HG03175 (cell line): ENCODE measurements around the gene SPRY1.

Experiments used
- ATAC-seq: cut with Tn5 transposase; IDR thresholded peaks from one replicate; pipeline ENCODE4 v1.9.1; 2021; ENCODE audit warnings: mild to moderate bottlenecking, moderate library complexity; ENCODE audit not compliant: unreplicated experiment

Gene SPRY1

DNA sequence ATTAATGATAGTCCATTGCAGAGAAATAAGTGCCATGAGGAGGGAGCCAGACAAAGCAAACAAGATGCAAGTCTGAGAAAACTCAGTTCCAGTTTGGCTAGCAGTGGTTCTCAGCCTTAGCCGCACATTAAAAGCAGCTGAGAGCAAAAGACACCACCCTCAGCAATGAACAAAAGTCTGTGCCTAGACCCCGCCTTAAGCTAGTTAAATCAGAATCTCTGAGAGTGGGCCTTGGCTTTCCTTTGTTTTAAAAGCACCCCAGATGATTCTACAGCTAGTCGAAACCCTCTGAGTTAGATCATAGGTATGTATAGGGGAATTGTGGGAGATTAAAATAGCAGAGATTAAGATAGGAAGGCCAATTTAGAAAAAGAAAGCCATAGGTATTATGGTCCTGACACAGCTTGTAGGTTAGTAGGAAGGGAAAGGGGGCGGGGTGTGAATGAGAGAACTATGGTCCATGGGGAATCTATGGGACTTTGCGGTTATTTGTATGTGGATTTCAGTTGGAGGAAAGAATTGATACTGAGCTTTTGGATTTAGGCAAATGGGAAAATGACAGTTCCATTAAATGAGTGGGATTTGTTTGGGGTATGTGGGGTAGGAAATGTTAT, 12.0 kb downstream of the SPRY1 start:
- no peak for ATAC-seq

DNA sequence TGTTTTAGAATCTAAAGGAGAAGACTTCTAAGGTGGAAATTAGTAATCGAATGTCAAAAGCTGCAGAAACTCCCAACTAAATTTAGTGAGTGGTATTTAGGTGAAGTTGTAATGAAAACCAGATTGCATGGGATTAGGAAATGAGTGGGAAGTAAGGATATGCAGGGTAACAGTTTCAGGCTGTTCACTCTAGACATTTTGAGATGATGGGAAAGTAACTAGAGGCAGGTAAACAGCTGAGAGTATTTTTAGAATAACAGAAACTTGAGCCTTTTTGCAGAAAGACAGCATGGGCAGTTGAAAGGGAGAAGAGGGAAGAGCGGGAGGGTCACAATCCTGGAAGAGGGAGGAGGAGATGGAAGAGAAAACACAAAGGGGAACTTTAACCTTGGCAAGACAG, 12.7 kb downstream of the SPRY1 start:
- ATAC-seq = no peak

DNA sequence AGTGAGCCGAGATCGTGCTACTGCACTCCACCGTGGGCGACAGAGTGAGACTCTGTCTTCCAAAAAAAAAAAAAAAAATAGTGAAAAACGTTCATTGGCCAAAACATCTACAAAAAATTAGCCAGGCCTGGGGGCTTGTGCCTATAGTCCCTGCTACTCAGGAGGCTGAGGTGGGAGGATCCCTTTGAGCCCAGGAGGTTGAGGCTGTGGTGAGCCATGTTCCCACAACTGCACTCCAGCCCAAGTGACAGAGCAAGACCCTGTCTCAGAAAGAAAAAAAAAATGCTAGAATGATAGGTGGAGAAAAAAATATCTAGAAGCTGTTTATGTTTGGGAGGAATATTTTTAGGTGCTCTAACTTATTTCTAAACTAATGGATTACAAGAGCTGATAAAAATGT, 14.9 kb downstream of the SPRY1 start:
- ATAC-seq = no peak

DNA sequence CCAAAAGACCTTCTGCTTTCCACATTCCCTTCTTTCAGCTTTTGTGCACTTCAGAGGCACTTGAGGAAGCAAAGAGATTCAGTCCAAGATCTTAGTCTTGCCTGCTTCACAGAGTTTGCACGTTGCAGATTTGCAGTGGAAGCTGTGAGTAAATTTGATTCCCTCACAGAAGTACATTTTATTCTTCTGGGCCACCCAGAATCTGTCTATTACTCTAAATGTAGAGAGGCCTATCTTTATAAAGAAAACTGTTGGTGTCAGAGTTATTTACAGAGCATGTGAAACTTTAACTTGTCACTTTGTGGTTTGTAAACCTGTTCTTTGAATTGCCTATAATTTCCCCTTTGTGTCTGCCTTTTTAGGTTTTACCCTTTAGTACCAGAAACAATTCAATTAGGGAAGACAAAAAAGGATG, 15.5 kb downstream of the SPRY1 start:
- peak; percentile 81 for ATAC-seq

DNA sequence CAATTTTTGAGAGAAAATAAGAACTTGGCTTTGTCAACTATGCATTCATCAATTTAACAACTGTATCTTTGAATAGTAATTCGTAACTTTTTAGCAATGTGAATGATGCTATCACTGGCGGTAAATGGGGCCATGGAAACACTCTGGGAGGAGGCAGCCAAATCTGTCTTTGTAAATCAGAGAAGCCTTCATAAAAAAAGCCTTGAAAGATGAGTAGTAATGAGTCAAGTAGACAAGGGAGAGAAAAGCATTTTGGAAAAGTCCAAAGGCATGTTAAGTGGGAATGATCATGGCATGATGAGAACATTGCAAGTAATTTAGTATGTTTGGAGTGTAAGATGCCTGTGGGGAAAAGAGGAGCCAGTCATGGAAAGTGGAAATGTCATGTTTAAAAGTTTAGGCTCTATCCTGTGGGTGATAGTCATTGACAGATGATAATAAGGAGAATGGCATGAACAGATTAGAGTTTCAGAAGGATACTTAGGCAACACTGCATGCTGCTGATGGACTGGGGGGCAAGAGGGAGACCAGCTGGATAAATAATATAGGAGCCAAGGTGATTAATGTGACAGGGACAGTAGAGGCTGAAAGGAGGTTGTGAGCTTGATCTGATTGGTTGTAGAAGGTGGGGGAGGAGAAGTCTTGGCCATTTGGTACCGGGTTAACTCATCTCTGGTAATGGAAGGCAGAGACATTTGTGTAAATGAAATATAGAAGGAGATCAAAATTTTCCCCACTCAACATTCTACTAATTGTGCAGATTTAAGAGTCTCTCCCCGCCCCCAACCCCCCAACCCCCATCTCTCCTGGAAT, 16.3 kb downstream of the SPRY1 start:
- ATAC-seq = no peak

DNA sequence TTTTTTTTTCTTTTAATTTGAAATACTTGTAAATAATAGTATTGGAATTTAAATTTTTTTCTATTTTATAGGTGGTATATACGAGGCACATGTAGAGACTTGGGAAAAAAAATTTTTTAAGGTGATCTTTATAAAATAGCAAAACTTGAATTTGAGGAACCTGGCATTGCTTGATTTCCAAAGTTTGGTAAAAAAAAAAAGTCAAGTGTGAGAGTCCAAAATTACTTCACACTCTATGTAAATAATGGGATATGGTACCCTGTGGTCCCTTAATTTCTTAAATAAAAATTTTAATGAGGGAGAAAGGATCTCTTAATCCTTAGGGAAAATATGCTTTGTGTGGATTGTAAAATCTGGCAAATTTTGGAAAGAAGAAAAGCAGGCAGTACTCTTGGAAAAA, 19.0 kb downstream of the SPRY1 start:
- ATAC-seq = no peak

DNA sequence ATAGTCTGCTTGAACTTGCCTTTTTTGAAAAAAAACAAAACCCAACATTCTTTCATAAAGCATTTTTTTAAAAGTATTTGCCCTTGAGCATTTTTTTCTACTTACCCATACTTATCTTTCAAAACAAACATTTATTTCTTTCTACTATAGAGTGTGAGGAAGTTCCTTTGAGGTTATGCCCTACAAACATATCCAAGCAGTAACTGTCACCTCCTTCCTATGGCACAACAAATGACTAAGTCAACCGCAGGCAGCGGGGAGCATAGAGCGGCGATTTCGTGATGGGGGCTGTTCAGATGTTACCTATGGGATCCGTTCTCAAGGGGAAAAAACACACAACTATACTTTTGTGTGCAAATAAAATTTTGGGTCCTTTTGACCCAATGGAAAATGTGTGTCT, 19.4 kb downstream of the SPRY1 start:
- peak; percentile 39 for ATAC-seq

DNA sequence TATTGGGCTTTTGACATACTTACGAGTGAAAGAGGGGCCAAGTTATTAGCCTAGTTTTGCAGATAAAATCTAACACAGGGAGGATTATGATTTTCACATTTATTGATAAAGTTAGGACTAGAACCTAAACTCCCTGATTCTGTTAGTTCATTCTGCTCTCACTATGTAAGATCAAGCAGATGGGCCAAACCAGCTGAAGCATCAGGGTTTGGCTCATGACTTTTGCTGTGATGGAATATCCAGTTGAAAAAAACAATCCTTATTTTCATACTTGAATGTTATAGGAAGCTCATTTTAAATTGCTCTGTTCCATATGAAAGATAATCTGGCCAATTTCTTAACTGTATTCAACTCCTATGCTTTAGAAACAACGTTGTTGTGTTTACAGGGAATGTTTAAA, 21.2 kb downstream of the SPRY1 start:
- ATAC-seq = no peak

DNA sequence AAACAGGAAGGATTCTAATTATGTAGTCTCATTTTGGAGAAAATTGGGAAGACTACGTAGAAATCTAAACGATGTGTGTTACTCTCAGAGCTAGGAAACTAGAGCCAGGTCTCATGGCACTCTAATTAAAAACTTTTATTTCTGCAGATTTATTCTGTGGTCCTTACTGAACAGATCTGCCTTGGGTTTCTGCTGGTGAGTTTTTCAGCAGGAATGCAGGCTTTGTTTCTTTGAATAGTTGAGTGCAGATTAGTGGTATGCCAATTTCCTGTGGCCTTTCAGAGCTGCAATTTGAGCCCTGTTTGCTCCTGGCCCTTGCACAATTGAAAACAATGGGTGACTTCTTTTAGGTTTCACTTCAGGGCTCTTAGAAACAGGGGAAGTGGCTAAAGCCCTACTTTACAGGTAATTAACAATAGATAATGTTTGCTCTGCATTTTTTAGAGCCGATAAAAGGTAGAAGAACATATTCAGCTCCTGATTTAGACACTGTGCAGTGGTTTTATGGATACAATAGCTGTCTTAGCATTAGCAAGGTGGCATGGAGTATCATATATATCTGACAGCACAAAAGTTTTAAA, 21.8 kb downstream of the SPRY1 start:
- ATAC-seq = peak; percentile 75

DNA sequence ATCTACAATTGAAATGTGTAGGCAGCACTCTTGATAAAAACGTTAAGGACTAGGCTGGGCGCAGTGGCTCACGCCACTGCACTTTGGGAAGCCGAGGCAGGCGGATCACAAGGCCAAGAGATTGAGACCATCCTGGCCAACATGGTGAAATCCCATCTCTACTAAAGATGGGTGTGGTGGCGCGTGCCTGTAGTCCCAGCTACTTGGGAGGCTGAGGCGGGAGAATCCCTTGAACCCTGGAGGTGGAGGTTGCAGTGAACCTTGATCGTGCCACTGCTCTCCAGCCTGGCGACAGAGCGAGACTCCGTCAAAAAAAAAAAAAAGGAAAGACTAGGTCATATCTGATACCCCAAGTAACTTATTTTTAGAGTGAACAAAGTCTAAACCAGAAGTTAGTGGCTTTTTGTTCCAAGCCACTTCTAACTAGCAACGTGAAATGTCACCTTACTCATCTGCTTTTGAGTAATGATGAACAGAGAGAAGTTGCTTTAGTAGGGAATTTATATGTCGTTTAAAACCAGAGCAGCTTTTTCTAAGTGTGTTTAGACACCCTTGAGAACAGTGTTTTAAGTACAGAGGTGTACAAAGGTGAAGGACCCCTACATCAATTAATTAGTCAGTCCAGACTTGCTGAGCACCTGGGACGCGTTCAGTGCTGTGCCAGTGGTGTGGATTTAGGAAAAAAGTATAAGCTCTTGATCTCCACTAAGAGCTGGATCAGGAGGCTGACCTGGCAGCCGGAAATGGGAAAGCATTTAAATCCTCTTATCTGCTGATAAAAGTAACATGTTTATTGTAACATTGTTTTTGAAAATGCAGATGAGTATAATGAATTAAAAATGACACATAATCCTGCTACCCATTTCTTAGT, 23.5 kb downstream of the SPRY1 start:
- ATAC-seq = no peak

DNA sequence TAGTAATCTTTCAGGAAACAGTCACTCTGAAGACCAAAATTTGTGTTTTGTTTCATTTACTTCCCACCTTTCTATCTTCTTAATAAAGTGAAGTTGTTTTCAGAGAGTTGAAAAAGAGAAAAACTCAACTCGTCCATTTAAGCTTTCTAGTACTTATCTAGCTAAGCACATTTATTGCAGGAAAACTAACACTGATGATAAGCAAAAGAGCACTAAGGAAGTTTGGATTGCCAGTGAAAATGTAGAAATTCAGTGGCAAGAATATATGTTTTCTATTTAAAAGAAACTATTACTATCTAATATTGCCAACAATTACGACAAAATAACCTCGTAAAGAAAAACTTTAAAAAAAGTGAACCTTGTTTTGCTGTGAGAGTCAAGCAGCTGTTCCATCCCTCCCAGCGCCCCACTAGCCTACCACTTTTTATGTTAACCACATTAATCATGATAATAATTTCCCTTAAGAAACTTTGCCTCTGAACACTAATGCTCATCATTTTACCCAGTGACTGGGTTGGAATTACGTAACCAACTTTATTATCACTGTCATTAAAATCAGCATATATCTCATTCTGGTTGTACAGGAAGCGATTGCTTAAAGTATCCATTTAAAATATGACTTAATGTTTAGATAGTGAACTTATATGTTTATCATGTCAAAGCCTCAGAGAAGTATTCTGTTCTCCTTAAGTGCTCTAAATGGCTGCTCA, 24.8 kb downstream of the SPRY1 start:
- ATAC-seq = no peak

DNA sequence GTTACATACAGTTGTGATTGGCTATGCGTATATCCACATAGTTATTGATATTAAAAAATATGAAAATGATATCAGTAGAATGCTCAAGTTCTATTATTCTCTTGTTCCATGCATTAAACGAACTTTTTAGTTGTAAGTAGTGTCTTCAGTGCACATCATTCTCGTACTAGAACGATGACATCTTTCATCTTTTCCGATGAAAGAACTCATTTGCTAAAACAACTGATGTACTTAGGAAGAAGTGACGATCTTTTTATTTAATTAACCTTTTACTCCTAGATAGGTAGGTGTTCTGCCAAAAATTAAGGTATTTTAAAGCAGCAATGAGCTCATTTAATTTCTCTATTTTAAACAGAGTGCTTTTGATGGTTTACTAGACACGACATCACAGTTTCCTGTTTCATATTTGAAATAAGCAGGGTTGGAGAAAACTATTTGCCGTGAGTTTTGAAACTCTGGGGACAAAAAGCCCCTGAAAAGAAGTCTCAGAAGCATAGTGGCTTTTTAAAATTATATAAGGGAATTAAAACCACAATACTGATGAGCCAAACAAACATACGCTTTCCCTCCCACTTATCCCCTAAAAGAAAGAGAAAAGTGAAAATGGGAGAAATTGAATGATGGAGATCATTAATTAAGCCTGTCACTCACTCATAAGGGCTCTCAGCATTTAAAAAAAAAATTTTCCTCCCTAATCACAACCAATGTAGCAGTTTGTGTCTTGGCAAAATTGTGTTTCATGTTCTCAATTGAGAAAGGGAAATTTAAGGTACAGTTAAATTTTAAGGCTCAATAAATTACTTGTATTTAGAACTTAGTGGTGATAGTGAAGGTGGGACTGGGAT, 25.6 kb downstream of the SPRY1 start:
- ATAC-seq = no peak

DNA sequence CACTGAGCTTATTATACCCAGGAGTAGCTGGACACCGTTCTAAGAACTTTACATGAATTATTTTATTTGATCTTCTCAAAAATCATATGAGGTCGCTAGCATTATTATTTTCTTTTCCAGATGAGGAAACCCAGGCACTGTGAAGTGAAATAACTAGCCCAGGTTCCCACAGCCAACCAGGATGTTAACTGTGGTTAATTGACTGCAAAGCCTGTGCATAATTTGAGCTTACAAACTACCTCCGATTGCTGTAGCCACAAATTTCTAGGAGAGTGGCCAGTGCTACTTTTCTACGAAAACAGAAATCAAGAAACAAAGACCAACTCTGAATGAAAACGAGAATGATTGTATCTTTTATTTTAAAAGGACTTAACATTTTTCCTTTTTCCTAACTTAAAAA, 27.2 kb downstream of the SPRY1 start:
- no peak for ATAC-seq

DNA sequence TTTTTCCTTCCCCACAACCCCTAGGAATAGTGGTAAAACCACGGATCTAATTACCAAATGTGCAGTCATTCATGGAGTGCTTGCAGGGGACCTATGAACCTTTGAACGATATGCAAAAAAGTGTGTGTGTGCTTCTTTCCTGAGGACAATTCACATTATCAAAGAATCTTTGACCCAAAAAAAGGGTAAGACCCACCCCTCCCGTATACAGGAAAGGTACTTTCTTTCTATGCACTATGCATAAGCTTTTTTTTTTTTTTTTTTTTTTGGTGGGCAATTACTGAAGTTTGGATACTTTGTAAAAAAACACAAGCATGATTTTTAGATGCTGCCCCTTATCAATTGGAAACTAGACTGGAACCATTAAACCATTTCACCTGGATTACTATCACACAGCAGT, 31.4 kb downstream of the SPRY1 start:
- no peak for ATAC-seq

DNA sequence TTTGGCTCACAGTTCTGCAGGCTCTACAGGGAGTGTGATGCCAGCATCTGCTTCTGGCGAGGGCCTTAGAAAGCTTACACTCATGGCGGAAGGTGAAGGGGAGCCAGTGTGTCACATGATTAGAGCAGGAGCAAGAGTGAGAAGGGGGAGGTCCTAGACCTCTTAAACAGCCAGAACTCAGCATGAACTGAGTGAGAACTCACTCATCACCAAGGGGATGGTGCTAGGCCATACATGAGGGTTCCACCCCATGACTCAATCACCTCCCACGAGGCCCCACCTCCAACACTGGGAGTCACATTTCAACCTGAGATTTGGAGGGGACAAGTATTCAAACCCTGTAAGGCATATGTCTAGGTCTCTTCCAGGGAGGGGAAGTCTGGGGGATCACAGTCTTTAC, 33.4 kb downstream of the SPRY1 start:
- ATAC-seq = no peak

DNA sequence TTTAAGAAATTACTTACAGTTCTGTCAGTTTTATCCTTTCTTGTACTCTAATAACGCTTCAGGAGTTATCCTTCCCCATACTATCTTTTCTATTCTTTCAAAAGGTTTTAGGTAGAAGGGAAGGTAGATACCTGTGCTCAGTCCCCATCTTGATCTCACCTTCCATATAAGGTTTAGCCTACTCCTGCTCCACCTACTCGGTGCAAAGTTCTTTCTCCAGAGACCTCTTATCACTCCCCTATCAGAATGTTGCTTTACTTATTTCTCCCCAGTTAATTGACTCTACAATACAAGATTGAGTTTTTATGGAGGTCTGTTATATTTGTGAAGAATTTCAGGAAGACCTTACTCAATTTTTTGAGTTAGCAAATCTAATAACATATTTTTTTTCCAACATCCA, 33.9 kb downstream of the SPRY1 start:
- no peak for ATAC-seq

DNA sequence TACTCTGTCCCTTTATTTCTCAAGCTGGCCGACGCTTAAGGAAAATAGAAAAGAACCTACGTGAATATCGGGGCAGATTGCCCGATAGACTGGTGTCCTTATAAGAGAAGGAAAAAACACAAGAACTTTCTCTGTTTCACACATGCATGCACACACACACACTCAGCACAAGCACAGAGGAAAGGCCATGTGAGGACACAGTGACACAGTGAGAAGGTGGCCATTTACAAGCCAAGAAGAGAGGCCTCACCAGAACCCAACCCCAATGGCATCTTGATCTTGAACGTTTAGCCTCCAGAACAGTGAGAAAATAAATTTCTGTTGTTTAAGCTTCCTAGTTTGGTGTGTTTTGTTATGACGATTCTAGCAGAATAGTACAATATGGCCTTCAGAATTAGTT, 37.0 kb downstream of the SPRY1 start:
- ATAC-seq = no peak

DNA sequence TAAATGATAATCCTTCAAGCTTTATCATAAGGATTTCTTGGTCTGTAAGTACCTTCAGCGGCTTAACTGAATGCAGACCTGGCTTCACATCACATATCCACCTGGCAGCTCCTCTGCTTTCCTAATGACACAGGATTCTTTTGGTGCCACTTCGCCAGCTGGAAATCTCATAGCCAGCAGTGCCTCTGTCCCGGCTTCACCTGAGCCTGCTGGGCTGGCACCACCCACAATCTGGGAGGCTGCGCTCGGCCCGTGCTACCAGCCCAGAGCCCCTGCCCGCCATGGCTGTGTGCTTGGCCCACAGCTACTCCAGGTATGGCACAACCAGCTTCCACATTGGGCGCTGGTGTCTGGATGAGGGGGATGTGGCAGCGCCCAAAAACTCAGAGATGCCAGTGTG, 37.4 kb downstream of the SPRY1 start:
- ATAC-seq = no peak

DNA sequence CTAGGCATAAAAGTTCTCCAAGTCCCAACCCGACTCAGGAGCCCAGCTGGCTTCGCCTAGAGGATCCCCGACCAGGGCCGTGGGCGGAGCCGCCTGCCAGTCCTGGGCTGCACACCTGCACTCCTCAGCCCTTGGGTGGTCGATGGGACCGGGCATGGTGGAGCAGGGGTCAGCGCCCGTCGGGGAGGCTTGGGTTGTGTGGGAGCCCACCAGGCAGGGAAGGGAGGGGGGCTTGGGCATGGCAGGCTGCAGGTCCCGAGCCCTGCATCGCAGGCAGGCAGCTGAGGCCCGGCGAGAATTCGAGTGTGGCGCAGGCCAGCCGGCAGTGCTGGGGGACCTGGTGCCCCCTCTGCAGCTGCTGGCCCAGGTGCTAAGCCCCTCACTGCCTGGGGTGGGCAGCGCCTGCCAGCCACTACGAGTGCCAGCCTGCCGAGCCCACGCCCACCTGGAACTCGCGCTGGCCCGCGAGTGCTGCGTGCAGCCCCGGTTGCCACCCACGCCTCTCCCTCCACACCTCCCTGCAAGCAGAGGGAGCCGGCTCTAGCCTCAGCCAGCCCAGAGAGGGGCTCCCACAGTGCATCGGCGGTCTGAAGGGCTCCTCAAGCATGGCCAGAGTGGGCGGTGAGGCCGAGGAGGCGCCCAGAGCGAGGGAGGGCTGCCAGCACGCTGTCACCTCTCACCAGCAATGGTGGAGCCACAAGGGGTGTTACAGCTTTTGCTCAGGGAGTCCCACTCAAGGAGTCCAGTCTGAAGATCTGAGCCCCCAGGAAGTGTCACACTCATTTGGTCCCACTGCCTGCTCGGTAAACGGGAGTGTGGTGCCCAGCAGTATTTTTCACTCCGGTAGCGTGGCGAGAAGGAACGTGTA, 38.9 kb downstream of the SPRY1 start:
- no peak for ATAC-seq
